Activated T-cell treated with anti-CD3 and anti-CD28 coated beads, Interleukin-2, amount 50 U/mL, for 24 hours (primary cell): ENCODE data around the gene KCNQ5.
"Not testable (repeated sequence)": the region's sequence is repeated elsewhere in the genome, so short reads cannot be mapped to it uniquely, and the experiment has no call there.

ENCODE experiments used
- DNase-seq: peaks from one replicate; pipeline ENCODE4 v3.0.0-alpha.2; 2020
- H3K27ac Mint-ChIP-seq: 2 replicates; pipeline ENCODE4 v1.8.0; 2020; ENCODE audit warnings: mild to moderate bottlenecking, mixed read lengths
- H3K27me3 Mint-ChIP-seq: 2 replicates; pipeline ENCODE4 v1.8.0; 2020; ENCODE audit warnings: mixed read lengths
- H3K36me3 Mint-ChIP-seq: 2 replicates; pipeline ENCODE4 v1.8.0; 2020; ENCODE audit warnings: low read depth, mixed read lengths
- H3K4me1 Mint-ChIP-seq: 2 replicates; pipeline ENCODE4 v1.8.0; 2020; ENCODE audit warnings: low read depth, mixed read lengths
- H3K4me3 Mint-ChIP-seq: 2 replicates; pipeline ENCODE4 v1.8.0; 2020; ENCODE audit warnings: mild to moderate bottlenecking, moderate library complexity, mixed read lengths
- H3K9me3 Mint-ChIP-seq: 2 replicates; pipeline ENCODE4 v1.8.0; 2020; ENCODE audit warnings: mixed read lengths

The KCNQ5 gene

DNA sequence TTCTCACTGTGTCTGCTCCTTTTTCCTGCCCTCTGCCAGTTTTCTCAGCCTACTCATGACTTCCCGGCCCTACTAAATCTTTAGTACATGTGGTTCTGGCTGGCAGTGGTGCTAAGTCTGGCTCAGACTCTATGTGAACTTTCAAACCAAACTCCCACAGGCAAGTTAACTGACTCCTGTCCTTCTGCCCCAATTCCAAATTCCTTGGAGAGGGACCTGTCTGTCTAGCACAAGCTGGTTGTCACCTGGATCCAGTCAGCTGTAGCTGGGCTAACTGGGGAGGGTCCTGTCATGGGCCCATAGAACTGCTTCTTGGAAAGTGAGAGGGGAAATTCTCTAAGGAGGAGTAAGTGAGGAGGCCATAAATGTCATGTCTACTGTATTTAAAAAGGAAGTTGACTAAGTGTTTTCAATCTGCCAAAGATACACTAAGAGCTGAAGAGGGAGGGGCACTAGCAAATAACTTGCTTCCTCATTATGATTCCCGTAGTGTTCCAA, 240.1 kb downstream of the KCNQ5 start:
- peak overlapping the region; percentile 6 for H3K27ac Mint-ChIP-seq
- peaks cover 7% of the 10 kb centered on the region for H3K4me1 Mint-ChIP-seq
- no peak for DNase-seq
- no peak overlapping the region for H3K4me3 Mint-ChIP-seq
- no peaks in the 10 kb centered on the region for H3K27me3 Mint-ChIP-seq
- H3K9me3 Mint-ChIP-seq = no peaks in the 10 kb centered on the region
- no peaks in the 10 kb centered on the region for H3K36me3 Mint-ChIP-seq

DNA sequence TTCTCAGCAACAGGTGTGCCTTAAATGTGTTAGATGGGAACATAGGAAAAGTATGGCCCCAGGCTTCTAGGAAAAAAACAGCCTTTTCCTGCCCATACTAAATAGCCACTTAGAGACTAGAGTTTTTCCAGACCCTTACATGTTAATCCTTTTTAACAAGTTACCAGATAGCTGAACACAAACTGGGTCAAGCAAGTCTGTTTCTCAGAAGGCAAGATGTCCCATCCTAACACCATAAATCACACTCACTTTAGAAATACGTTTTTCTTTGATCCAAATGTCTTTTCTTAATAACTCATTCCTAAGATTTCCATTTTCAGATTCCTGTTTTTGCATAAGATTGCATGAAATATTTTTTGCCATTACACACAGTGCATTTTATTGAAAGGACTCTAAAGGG, 241.3 kb downstream of the KCNQ5 start:
- no peaks in the 10 kb centered on the region for H3K36me3 Mint-ChIP-seq
- H3K4me1 Mint-ChIP-seq = peaks cover 7% of the 10 kb centered on the region
- H3K9me3 Mint-ChIP-seq = no peaks in the 10 kb centered on the region
- no peak overlapping the region for H3K27ac Mint-ChIP-seq
- DNase-seq = no peak
- no peaks in the 10 kb centered on the region for H3K27me3 Mint-ChIP-seq
- no peak overlapping the region for H3K4me3 Mint-ChIP-seq

DNA sequence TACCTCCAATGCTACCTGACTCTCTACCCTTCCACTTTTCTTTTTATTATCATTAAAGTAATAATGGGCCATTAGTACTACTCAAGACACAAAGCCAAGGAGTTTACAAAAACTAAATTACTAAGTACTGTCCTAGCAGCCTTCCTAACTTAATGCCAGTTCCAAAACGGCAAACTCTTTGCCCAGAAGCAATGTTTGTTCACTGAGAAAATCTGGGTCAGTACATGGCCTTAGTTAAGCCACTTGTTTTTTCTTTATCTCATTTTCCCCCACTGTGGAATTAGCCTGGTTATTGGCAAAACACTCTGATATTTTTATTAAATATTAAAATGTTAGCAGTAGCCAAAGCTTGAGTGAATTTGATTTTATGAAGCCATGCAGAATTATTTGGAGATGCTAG, 242.4 kb downstream of the KCNQ5 start:
- Mint-ChIP-seq H3K27ac (no peak overlapping the region), H3K27me3 (no peaks in the 10 kb centered on the region), H3K9me3 (no peaks in the 10 kb centered on the region), H3K36me3 (no peaks in the 10 kb centered on the region), H3K4me3 (no peak overlapping the region), H3K4me1 (peaks cover 7% of the 10 kb centered on the region)
- DNase-seq = no peak

DNA sequence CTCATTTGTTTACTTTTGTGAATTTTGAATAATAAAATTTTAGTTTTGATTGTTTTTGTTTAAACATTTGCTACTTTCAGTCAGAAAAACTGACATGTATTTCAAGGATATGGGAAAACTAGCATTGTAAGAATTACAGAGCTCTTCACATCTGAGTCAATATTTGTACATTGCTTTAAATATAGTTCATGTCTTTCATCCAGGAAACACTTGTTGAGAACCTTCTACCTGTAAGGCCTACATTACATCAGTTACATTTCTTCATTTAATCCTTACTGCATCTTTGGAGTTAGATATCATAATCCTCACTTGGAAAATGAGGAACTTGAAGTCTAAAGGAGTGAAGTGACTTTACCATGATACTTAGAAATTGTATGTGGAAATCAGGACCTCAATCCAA, 242.9 kb downstream of the KCNQ5 start:
- Mint-ChIP-seq H3K27ac (no peak overlapping the region), H3K4me3 (no peak overlapping the region), H3K9me3 (no peaks in the 10 kb centered on the region), H3K4me1 (peaks cover 7% of the 10 kb centered on the region), H3K27me3 (no peaks in the 10 kb centered on the region), H3K36me3 (no peaks in the 10 kb centered on the region)
- no peak for DNase-seq

- Mint-ChIP-seq H3K36me3 (no peaks in the 10 kb centered on the region), H3K4me3 (no peak overlapping the region), H3K27ac (no peak overlapping the region), H3K9me3 (no peaks in the 10 kb centered on the region), H3K27me3 (no peaks in the 10 kb centered on the region), H3K4me1 (peaks cover 7% of the 10 kb centered on the region)
- no peak for DNase-seq
Measured at GRCh38 chr6:72865467-72865866, 243.6 kb downstream of the KCNQ5 start.

GRCh38 chr6:72869621-72870020, 247.8 kb downstream of the KCNQ5 start:
- no peak for DNase-seq
- Mint-ChIP-seq H3K9me3 (no peaks in the 10 kb centered on the region), H3K4me3 (no peak overlapping the region), H3K4me1 (no peaks in the 10 kb centered on the region), H3K27ac (no peak overlapping the region), H3K27me3 (no peaks in the 10 kb centered on the region), H3K36me3 (no peaks in the 10 kb centered on the region)

- H3K4me3 Mint-ChIP-seq = no peak overlapping the region
- H3K9me3 Mint-ChIP-seq = no peaks in the 10 kb centered on the region
- no peaks in the 10 kb centered on the region for H3K36me3 Mint-ChIP-seq
- H3K4me1 Mint-ChIP-seq = no peaks in the 10 kb centered on the region
- no peak overlapping the region for H3K27ac Mint-ChIP-seq
- DNase-seq = no peak
- H3K27me3 Mint-ChIP-seq = no peaks in the 10 kb centered on the region
Measured at GRCh38 chr6:72873433-72873832, 251.6 kb downstream of the KCNQ5 start.

GRCh38 chr6:72876256-72876655, 254.4 kb downstream of the KCNQ5 start:
- no peaks in the 10 kb centered on the region for H3K27me3 Mint-ChIP-seq
- no peaks in the 10 kb centered on the region for H3K36me3 Mint-ChIP-seq
- H3K4me1 Mint-ChIP-seq = no peaks in the 10 kb centered on the region

GRCh38 chr6:72886170-72886569, 264.3 kb downstream of the KCNQ5 start:
- no peak for DNase-seq
- H3K4me1 Mint-ChIP-seq = no peaks in the 10 kb centered on the region
- H3K36me3 Mint-ChIP-seq = peaks cover 10% of the 10 kb centered on the region
- no peaks in the 10 kb centered on the region for H3K27me3 Mint-ChIP-seq
- H3K9me3 Mint-ChIP-seq = peaks cover 12% of the 10 kb centered on the region
- H3K27ac Mint-ChIP-seq = no peak overlapping the region
- H3K4me3 Mint-ChIP-seq = no peak overlapping the region

More at GRCh38 chr6:72876256-72876655, 254.4 kb downstream of the KCNQ5 start:
- Mint-ChIP-seq H3K4me3 (no peak overlapping the region), H3K9me3 (no peaks in the 10 kb centered on the region), H3K27ac (no peak overlapping the region)
- no peak for DNase-seq

- Mint-ChIP-seq H3K4me1 (no peaks in the 10 kb centered on the region), H3K27ac (no peak overlapping the region), H3K27me3 (no peaks in the 10 kb centered on the region), H3K4me3 (no peak overlapping the region), H3K36me3 (peaks cover 3% of the 10 kb centered on the region), H3K9me3 (peaks cover 13% of the 10 kb centered on the region)
- no peak for DNase-seq
Measured at GRCh38 chr6:72890233-72890632, 268.4 kb downstream of the KCNQ5 start.

DNA sequence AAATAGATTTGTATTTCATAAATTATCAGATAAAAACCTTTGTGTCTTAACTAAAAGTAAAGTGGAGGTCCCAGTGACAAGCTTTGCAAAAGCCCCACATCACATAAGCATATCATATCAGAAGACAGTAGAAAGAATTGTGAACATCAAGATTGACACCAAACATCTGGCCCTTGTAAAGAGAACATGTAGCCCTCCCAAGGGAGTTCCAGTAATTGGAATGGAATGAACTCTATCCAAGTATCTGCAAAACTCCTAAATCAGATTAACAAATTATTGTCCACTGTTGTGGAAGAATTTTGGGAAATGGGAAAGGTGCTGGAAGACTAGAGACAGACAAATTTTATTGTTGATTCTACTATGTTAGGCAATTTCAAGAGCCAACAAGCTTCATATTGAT, 268.8 kb downstream of the KCNQ5 start:
- H3K4me3 Mint-ChIP-seq = no peak overlapping the region
- H3K9me3 Mint-ChIP-seq = peaks cover 11% of the 10 kb centered on the region
- no peak for DNase-seq
- no peak overlapping the region for H3K27ac Mint-ChIP-seq
- no peaks in the 10 kb centered on the region for H3K4me1 Mint-ChIP-seq
- no peaks in the 10 kb centered on the region for H3K27me3 Mint-ChIP-seq
- no peaks in the 10 kb centered on the region for H3K36me3 Mint-ChIP-seq

GRCh38 chr6:72892901-72893300, 271.0 kb downstream of the KCNQ5 start:
- Mint-ChIP-seq H3K4me3 (no peak overlapping the region), H3K36me3 (peaks cover 7% of the 10 kb centered on the region), H3K27me3 (no peaks in the 10 kb centered on the region), H3K27ac (no peak overlapping the region), H3K4me1 (no peaks in the 10 kb centered on the region), H3K9me3 (peaks cover 6% of the 10 kb centered on the region)
- no peak for DNase-seq

- H3K4me1 Mint-ChIP-seq = no peaks in the 10 kb centered on the region
- no peak overlapping the region for H3K27ac Mint-ChIP-seq
- H3K27me3 Mint-ChIP-seq = no peaks in the 10 kb centered on the region
- peaks cover 10% of the 10 kb centered on the region for H3K36me3 Mint-ChIP-seq
- no peak overlapping the region for H3K4me3 Mint-ChIP-seq
- DNase-seq = no peak
- peaks cover 13% of the 10 kb centered on the region for H3K9me3 Mint-ChIP-seq
Measured at GRCh38 chr6:72894091-72894490, 272.2 kb downstream of the KCNQ5 start.

DNA sequence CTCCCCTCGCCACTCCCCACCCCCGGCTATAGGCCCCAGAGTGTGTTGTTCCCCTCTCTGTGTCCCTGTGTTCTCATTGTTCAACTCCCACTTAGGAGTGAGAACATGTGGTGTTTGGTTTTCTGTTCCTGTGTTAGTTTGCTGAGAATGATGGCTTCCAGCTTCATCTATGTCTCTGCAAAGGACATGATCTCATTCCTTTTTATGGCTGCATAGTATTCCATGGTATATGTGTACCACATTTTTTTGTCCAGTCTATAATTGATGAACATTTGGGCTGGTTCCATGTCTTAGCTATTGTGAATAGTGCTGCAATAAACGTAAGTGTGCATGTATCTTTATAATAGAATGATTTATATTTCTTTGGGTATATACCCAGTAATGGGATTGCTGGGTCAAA, 276.4 kb downstream of the KCNQ5 start:
- H3K27ac Mint-ChIP-seq, DNase-seq, H3K4me3 Mint-ChIP-seq, H3K4me1 Mint-ChIP-seq, H3K27me3 Mint-ChIP-seq: not testable (repeated sequence)
- H3K9me3 Mint-ChIP-seq = peaks cover 28% of the 10 kb centered on the region
- peaks cover 10% of the 10 kb centered on the region for H3K36me3 Mint-ChIP-seq

DNA sequence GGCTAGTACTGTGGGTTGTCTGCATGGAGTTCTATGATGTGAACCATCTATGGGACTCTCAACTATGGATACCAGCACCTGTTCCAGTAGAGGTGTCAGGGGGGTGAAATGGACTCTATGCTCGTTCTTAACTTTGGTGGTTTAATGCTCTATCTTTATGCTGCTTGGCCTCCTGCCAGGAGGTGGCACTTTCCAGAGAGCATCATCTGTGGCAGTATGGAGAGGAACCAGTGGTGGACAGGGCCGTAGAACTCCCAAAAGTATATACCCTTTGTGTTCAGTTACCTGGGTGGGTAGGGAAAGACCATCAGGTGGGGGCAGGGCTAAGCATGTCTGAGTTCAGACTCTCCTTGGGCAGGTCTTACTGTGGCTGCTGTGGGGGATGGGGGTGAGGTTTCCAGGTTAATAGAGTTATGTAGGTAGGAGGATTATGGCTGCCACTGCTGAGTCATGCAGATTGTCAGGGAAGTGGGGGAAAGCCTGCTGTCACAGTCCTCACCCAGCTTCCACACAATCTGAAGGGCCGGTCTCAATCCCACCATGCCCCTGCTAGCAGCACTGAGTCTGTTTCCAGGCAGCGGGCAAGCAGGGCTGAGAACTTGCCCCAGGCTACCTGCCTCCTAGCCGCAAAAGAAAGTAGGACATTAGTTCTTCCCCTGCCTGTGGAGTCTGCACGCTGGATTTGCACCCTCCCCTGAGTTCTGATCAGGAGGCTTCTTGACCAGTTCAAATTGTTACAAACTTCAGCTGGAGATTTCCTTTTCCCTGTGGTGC, 284.0 kb downstream of the KCNQ5 start:
- DNase-seq = no peak
- Mint-ChIP-seq H3K27me3 (no peaks in the 10 kb centered on the region), H3K9me3 (peaks cover 10% of the 10 kb centered on the region), H3K27ac (no peak overlapping the region), H3K36me3 (no peaks in the 10 kb centered on the region), H3K4me3 (no peak overlapping the region), H3K4me1 (no peaks in the 10 kb centered on the region)
